NCI-H128 (cell line): ENCODE results near the gene AAMP.

Source experiments
- DNase-seq: peaks from one replicate; lab custom pipeline; 2025; ENCODE audit not compliant: unreplicated experiment; lab: John Stamatoyannopoulos, UW

Gene AAMP

GRCh38 chr2:218294430-218295022 lies 24.6 kb upstream of the AAMP start:
- DNase-seq, result no peak

- no peak for DNase-seq
Observed at GRCh38 chr2:218293715-218294429, 23.9 kb upstream of the AAMP start.

GRCh38 chr2:218292048-218293014 lies 22.4 kb upstream of the AAMP start, which contains the start of gene TMBIM1:
Gene TMBIM1, minus strand, starts transcription at chr2:218292503. Its CDS starts 10,362 bp downstream, at chr2:218282141.
- no peak for DNase-seq

- no peak for DNase-seq
Observed at GRCh38 chr2:218291318-218292047, 21.5 kb upstream of the AAMP start.

- DNase-seq, result no peak
Observed at GRCh38 chr2:218290316-218291261, 20.7 kb upstream of the AAMP start.

GRCh38 chr2:218289639-218290315 lies 19.8 kb upstream of the AAMP start:
- no peak for DNase-seq

- DNase-seq, result no peak
Observed at GRCh38 chr2:218286570-218287459, 16.9 kb upstream of the AAMP start.

- DNase-seq, result no peak
Observed at GRCh38 chr2:218285604-218286003, 15.7 kb upstream of the AAMP start.

GRCh38 chr2:218284106-218284811 lies 14.3 kb upstream of the AAMP start:
- no peak for DNase-seq

- no peak for DNase-seq
Observed at GRCh38 chr2:218282173-218282991, 12.4 kb upstream of the AAMP start.

- DNase-seq, result no peak
Observed at GRCh38 chr2:218281449-218281848, 11.5 kb upstream of the AAMP start.

GRCh38 chr2:218280260-218280870 lies 10.4 kb upstream of the AAMP start:
- DNase-seq, result no peak

GRCh38 chr2:218278531-218279360 lies 8.8 kb upstream of the AAMP start:
- no peak for DNase-seq

GRCh38 chr2:218277921-218278320 lies 8.0 kb upstream of the AAMP start:
- no peak for DNase-seq

GRCh38 chr2:218276986-218277755 lies 7.2 kb upstream of the AAMP start:
- DNase-seq, result no peak
